Measurements from ENCODE around the gene RTN4IP1.
"Not testable (repeated sequence)": the region's sequence is repeated elsewhere in the genome, so short reads cannot be mapped to it uniquely, and the experiment has no call there.

Gene RTN4IP1

GRCh38 chr6:106627760-106628159, 1.5 kb downstream of the RTN4IP1 start:
- not testable (repeated sequence) for DNase-seq

GRCh38 chr6:106626485-106626884, 2.8 kb downstream of the RTN4IP1 start:
- no peak for DNase-seq

GRCh38 chr6:106623039-106623438, 6.3 kb downstream of the RTN4IP1 start:
- DNase-seq, result no peak

- DNase-seq, result no peak
Measured at GRCh38 chr6:106622412-106622811, 6.9 kb downstream of the RTN4IP1 start.

GRCh38 chr6:106620931-106621672, 8.2 kb downstream of the RTN4IP1 start:
- DNase-seq, result no peak

DNA sequence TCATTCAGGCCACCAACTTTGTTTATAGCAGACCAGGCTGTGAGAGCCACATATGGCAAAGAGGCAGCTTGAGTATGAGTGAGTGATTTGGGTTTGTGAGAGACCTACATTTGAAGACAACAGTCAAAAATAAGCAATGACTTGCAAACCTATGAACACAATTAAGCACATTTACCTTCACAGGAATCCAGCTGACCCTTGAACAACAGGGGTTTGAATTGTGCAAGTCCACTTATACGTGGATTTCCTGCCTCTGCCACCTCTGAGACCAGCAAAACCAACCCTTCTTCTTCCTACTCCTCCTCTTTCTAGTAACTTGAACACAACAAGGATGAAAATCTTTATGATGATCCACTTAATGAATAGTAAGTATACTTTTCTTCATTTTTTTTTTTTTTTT, 10.1 kb downstream of the RTN4IP1 start:
- no peak for DNase-seq

DNA sequence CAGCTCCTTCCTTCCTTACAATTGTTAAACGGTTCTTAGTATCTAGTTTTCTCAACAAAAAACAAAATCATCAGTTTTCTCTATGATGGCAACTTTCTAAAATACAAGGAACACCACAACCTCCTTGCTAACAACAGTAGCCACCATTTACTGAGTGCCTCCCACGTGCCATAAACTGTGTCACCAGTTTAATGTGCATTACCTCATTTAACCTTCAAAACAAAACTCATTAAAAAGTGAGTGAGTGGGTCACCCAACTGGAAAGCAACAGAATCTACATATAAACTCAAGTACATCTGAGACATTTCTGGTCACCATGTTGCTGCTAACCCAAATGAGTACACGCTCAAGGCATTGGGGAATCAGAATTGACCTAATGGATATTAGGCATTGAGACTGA, 11.0 kb downstream of the RTN4IP1 start:
- no peak for DNase-seq

DNA sequence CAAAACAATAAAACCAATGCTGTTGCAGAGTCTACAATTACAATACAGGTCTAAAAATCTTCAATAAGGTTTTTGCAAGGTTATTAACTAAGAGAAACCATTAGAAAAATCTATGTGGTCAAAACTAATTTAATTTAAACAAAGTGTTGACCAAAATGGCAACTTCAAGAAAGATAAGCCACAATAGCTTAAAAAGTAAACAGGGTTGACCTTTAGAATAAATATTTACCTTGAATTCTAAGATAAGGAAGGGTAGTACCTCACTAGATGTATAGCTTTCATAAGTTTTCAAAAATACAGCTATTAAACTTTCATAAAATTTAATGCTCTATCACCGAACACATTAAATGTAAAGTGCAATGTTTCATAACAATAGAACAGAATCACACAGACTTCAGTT, 11.4 kb downstream of the RTN4IP1 start:
- DNase-seq, result no peak

- no peak for DNase-seq
Measured at GRCh38 chr6:106617302-106617701, 12.0 kb downstream of the RTN4IP1 start.

DNA sequence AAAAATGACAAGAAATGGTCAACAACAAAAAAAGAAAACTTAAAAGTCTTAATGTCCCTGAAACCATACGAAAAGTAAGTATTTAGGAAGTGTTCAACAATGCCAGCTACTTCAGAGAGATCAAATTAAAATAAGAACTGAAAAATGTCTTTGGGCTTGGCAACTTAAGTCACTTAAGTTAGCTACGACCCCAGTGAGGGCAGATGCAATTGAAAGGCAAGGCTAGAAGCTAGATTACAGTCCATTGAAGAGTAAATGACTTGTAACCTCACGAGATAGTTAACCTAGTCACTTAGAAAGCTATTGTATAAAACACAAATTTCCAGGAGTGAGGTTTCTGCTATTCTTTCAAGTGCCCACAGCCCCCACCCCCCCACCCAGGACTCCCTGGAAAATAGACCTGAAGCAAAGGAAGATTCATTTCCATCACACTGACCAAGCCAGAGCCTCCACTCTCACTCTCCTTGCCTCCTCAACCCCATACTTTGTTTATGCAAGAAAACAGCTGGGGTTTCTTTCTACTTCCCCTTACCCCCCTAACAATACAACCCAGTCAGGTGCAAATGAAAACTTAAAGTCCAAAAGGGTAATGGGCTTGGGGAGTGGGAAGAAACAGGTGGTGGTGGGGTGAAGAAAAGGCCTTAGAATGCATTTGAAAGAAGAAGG, 14.6 kb downstream of the RTN4IP1 start:
- DNase-seq, result no peak

- no peak for DNase-seq
Measured at GRCh38 chr6:106614166-106614565, 15.1 kb downstream of the RTN4IP1 start.

DNA sequence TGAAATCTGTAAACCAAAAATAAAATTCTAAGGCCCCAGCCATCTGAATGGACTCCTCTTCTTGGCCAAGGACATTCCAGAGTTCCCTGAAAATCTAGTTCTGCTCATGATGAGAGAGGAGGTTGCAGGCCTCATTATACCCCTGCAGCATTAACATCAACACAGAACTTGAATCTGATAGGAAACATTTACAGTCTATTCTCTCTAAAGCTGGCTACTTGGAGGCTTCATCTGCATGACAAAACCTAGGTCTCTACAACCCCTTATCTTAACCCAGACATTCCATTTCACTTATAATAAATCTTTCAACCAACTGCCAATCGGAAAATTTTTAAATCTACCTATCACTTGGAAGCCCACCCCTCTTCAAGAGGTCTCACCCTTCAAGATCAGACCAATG, 15.7 kb downstream of the RTN4IP1 start:
- no peak for DNase-seq

- no peak for DNase-seq
Measured at GRCh38 chr6:106612671-106613416, 16.5 kb downstream of the RTN4IP1 start.

- DNase-seq, result no peak
Measured at GRCh38 chr6:106611030-106611429, 18.3 kb downstream of the RTN4IP1 start.

DNA sequence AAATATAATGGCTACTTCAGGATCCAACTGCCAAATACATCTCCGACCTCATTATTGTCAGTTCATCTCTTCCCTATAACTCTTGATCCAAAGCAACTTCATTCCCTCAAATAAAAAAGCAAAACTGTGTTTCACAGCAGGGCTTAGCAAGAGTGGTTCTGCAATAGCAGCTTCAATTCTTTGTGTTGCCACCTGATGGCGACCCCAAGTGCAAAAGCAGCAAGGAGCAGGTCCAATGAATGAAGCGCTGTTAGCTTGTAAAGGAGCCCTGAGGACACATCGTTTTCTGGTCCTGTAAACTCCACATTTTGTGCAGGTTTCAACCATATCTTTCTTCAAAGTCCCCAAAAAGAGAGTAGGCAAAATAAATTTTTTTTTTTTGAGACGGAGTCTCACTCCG, 19.6 kb downstream of the RTN4IP1 start:
- peak; percentile 15 for DNase-seq

- peak; percentile 67 for DNase-seq
Measured at GRCh38 chr6:106608080-106608668, 21.1 kb downstream of the RTN4IP1 start.

- no peak for DNase-seq
Measured at GRCh38 chr6:106600329-106600728, 29.0 kb downstream of the RTN4IP1 start.

GRCh38 chr6:106599440-106599839, 29.9 kb downstream of the RTN4IP1 start:
- no peak for DNase-seq

- DNase-seq, result no peak
Measured at GRCh38 chr6:106591111-106591825, 38.0 kb downstream of the RTN4IP1 start.

DNA sequence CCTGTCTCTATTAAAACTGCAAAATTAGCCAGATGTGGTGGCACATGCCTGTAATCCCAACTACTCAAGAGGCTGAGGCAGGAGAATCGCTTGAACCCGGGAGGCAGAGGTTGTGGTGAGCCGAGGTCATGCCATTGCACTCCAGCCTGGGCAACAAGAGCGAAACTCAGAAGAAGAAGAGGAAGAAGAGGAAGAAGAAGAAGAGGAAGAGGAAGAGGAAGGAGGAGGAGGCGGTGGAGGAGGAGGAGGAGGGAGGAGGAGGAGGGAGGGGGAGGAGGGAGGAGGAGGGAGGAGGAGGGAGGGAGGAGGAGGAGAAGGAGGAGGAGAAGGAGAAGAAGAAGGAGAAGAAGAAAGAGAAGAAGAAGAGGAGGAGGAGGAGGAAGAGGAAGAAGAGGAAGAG, 40.4 kb downstream of the RTN4IP1 start:
- DNase-seq, result not testable (repeated sequence)

GRCh38 chr6:106586815-106587415, 42.4 kb downstream of the RTN4IP1 start:
- no peak for DNase-seq

GRCh38 chr6:106581468-106581867, 47.8 kb downstream of the RTN4IP1 start:
- DNase-seq, result no peak
